GM21717 (cell line): ENCODE data around the gene ENDOG.
A peak's percentile ranks its signal among the peaks of the same experiment; 100 is the strongest.
"Not testable (repeated sequence)": the region's sequence is repeated elsewhere in the genome, so short reads cannot be mapped to it uniquely, and the experiment has no call there.

Experiments used
- ATAC-seq: cut with Tn5 transposase; IDR thresholded peaks from one replicate; pipeline ENCODE4 v1.9.1; 2021; ENCODE audit warnings: mild to moderate bottlenecking, moderate library complexity; ENCODE audit not compliant: unreplicated experiment

The ENDOG gene

DNA sequence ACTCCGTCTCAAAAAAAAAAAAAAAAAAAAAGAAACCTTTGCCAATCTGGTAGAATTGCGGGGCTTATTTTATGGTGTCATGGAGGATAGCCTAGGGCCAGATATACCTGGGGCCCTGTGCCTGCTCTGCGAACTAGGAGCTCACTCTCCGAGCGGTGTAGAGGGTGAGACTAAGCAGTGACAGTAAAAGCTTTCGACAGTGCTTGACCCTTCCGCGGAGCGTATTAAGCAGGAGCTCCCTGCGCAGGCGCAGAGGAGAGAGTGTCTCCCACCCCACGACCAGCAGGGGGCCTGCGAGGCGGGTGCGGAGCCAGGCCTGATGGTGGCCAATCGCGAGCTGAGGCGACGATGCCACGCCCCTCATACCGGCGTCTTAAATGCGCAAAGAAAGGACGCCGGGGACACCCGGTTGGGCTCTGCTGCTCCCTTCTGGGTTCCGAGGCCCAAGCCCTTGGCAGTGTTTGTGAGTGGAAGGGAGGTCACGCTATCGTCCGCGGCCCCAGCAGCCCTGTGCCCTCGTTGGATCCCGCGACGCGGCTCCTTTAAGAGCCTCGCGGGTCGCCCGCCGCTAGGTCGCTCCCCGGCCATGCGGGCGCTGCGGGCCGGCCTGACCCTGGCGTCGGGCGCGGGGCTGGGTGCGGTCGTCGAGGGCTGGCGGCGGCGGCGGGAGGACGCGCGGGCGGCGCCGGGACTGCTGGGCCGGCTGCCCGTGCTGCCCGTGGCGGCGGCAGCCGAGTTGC is at the start of gene ENDOG:
ENDOG (plus strand) TSS at position 402 of the 740 bp plus-strand sequence; CDS start at position 587, 185 bp downstream.
- peak; percentile 86 for ATAC-seq

DNA sequence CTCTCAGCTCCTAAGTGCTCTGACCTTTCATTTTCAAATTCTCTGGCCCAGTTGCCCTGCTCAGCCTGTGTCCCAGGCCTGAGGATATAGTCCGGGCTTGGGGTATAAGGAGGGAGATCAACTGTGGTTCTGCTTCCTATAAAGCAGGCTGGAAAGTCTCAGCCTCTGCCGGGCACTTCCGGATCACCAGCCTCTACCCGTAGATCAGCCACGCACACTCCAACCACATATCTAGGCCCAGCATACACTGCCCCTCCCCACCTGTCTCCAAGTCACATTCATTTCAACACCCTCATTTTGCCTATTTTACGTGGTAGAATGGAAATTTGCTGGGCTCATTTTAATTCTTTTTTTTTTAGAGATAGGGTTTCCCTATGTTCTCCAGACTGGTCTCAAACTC is 49.7 kb upstream of the ENDOG start:
- no peak for ATAC-seq

DNA sequence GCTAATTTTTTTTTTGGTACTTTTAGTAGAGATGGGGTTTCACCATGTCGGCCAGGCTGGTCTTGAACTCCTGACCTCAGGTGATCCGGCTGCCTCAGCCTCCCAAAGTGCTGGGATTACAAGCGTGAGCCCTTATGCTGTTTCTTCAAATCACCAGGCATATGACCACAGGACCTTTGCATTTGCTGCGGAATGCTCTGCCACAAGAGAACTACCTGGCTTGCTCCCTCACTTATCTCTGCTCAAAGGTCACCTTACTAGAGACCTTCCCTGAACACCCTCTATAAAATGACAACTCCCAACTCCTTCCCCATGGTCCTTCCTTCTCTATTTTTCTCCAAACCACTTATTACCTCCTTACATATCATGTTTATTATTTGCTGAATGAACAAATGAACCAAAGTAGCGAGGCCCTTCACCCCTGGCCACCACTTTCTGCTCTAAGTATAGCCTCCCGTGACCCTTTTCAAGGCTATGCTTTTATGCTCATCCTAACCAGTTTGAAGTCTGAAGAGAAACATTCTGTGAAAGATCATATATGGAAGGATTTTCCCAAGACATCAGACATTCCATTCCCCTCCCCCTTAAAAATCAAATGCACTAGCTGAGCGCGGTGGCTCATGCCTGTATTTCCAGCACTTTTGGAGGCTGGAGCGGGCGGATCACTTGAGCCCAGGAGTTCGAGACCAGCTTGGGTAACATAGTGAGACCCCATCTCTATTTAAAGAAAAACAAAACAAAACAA is 47.8 kb upstream of the ENDOG start:
- no peak for ATAC-seq

DNA sequence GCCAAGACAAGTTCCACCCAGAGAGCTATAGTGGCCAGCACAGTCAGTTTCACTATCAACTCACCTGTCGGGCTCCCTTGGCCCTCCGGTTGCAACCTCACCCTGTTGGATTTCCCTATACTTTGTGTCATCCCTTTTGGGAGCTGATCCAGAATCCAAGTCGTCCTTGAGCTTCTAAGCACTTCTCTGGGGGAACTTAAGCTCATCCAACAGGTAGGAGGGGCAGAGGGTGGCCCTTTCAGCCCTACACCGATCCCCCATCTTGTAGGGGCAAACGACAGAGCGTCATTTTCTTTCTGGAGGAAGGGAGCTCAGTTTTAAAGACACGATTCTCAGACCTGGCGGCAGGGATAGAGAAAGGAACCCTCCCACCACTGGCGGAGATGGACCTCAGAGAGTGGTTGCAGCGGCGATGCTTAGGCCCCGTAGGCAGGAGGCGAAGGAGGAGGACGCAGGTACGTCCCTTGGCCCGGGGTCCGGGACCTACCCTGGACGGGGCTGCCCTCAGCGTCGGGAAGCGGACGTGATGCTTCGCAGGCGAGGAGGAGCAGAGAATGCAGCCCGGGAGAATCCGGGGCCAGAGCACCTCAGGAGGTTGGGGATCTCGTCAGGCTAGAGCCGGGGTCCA is 47.1 kb upstream of the ENDOG start:
- ATAC-seq, result peak; percentile 35

DNA sequence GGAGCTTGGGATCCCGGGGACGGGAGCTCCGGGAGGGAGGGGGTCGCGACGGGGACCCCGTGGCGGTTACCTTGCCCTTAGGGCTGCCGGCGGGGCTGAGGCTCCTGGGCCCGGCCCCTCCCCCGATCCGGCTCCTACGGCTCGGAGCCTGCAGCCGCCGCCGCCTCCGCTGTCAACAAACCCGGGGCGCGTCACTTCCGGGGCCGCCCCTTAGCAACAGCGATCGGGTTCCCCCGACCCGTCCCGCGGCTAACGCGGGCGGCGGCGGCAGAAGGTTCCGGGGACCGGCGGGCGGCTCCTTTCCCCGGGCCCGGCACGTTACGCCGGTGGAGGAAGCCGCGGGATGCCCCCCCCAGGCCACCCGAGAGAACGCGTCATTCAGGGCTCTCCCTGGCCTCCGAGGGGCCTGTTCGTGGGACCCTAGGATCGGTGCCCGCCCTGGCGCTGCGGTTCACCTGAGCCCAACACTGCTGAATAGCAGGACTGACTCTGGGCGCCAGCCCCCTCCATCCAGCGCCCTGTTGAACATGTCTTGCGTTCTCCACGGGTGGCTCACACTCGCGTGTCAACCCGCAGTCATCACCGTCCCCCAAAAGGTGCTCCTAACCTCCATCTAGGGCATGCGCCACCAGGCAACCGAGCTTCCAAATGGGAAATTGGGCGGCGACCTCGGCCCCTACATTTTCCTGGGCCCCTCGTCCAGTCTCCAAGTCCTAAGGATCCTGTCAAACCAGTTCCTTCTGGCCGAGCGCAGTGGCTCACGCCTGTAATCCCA is 46.4 kb upstream of the ENDOG start, which contains the start of gene ZER1:
ZER1 (minus strand) TSS at position 183 of the 775 bp plus-strand sequence. CDS start 16,362 bp downstream, outside the sequence.
- peak; percentile 85 for ATAC-seq

DNA sequence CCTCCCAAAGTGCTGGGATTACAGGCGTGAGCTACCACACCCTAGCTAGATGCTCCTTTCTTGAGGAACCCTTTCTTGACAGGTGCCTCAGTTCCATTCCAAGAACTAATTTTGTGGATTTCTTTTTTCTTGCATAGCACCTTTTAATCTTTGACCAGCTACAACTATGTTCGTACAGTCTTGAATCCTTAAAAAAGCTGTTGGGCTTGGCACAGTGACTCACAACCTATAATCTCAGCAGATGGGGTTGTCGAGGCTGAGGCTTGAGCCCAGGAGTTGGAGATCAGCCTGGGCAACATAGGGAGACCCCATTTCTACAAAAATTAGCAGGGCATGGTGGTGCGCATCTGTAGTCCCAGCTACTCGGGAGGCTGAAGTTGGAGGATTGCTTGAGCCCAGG is 45.3 kb upstream of the ENDOG start:
- no peak for ATAC-seq

DNA sequence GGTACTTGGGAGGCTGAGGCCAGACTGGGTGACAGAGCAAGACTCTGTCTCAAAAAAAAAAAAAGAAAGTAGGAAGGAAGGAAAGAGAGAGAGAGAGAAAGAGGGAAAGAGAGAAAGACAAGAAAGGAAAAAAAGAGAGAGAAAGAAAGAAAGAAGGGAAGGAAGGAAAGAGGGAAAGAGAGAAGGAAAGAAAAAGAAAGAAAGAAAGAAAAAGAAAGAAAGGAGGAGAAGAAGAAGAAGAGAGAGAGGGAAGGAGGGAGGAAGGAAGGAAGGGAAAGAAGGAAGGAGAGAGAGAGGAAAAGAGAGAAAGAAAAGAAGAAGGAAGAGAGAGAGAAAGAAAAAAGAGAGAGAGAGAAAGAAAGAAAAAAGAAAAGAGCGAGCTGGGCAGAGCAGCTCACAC is 43.5 kb upstream of the ENDOG start:
- no peak for ATAC-seq

DNA sequence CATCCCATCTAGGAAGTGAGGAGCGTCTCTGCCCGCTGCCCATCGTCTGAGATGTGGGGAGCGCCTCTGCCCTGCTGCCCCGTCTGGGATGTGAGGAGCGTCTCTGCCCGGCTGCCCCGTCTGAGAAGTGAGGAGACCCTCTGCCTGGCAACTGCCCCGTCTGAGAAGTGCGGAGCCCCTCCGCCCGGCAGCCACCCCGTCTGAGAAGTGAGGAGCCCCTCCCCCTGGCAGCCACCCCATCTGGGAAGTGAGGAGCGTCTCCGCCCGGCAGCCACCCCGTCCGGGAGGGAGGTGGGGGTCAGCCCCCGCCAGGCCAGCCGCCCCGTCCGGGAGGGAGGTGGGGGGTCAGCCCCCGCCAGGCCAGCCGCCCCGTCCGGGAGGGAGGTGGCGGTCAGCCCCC is 38.2 kb upstream of the ENDOG start:
- not testable (repeated sequence) for ATAC-seq

- no peak for ATAC-seq
Observed at GRCh38 chr9:128781187-128782070, 36.9 kb upstream of the ENDOG start.

GRCh38 chr9:128782669-128783068 is 35.6 kb upstream of the ENDOG start:
- no peak for ATAC-seq

DNA sequence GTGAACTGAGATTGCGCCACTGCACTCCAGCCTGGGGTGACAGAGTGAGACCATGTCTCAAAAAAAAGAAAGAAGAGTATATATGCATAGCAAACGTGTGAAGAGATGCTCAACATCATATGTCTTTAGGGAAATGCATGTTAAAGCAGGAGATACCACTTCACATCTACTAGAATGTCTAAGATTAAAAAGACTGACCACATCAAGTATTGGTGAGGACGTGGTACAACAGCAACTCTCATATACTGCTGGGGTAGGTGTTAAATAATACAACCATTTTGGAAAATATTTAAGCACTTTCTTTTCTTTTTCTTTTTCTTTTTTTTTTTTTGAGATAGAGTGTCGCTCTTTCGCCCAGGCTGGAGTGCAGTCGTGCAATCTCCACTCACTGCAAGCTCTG is 32.9 kb upstream of the ENDOG start:
- ATAC-seq, result no peak

GRCh38 chr9:128786681-128787601 is 31.4 kb upstream of the ENDOG start, which contains the start of gene TBC1D13:
TBC1D13 (plus strand) TSS chr9:128787253; CDS start chr9:128787354, 101 bp downstream.
- ATAC-seq, result peak; percentile 70

DNA sequence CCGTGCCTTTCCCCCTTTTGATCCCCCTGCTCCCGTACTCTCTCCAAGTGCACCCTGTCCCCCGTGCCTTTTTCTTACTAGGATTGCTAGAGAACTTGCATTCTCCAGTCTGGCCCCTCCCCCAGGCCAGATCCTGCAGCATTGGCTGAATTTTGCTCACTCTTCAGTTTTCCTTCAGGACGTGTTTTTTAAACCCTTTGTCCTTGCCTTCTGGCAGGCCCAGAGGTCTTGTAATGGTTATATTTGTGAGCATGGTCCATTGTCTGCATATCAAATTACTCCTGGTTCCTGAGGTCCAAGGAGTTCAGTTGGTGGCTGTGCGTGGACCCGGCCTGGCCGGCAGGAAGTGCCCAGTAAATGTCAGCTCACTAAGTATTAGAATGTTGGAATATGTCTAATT is 30.6 kb upstream of the ENDOG start:
- ATAC-seq, result no peak

DNA sequence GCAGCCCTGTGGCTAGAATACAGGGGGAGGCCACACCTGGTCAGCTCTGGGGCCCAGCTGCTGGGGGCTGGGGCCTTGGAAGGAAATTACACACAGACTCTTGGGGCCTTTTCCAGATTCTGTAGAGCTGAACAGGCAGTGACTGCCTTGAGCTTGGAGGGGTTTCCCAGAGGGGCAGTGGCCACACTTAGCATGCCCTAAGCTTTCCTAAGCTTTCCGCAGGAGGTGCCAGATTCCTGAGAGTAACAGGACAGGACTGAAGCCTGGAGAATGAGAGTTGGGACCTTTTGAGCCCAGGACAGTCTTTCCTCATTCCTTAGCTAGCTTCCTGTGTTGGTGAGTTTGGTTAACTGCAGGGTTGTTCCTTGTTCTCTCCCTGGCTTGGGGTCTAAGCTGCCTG is 29.9 kb upstream of the ENDOG start:
- ATAC-seq, result no peak

- no peak for ATAC-seq
Observed at GRCh38 chr9:128790536-128790935, 27.8 kb upstream of the ENDOG start.

DNA sequence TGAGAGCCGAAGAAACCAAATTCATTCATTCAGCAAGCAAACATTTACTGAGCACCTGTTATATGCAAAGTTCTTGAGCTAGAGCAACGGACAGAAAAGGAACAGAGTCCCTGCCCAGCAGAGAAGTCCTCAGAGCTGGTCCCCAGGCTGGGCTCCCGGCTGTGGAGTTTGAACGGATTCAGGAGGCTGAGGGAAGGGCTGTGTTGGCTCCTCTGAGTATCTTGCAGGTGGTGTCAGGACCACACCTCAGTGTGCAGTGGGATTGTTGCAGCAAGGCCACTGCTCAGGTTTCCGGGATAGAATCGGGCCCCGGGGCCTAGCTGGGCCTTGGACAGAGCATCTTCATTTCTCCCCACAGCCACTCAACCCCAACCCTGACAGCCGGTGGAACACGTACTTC is 26.2 kb upstream of the ENDOG start:
- no peak for ATAC-seq

GRCh38 chr9:128792978-128793686 is 25.2 kb upstream of the ENDOG start:
- no peak for ATAC-seq

GRCh38 chr9:128794961-128795360 is 23.3 kb upstream of the ENDOG start:
- ATAC-seq, result not testable (repeated sequence)
